Measurements from ENCODE around the gene TP53INP2. TPM values are rescaled to one million over a fixed set of nuclear protein-coding genes. Genes with fewer than 3 reads are reported as not detected.

TP53INP2 gene
- total RNA-seq, 1 experiment from 2014 or later: 20.6 TPM

GRCh38 chr20:34736106-34736735 is 32.1 kb downstream of the TP53INP2 start:
- Histone ChIP-seq H3K9me3 (ENCODE audit: control insufficient read depth, insufficient read depth, low read depth, low read length) (no peaks in the 10 kb centered on the region), H3K4me1 (ENCODE audit: control insufficient read depth, insufficient read depth, low read length) (no peaks in the 10 kb centered on the region), H3K27me3 (ENCODE audit: control insufficient read depth, insufficient read depth, low read length) (no peaks in the 10 kb centered on the region), H3K36me3 (ENCODE audit: control insufficient read depth, insufficient read depth, low read length) (no peaks in the 10 kb centered on the region), H3K27ac (ENCODE audit: low read length) (no peak overlapping the region), H3K4me3 (ENCODE audit: low read depth in 2 of 2, low read length in 2 of 2) (no peak overlapping the region)
- POLR2A ChIA-PET: no interaction called here
- no TSS peak for BruUV-seq (replicated peaks)
- TF ChIP-seq REST (IDR thresholded peaks at IDR 0.05; ENCODE audit: insufficient read depth in 1 of 2, low read depth in 2 of 2, low read length in 1 of 2) (no peak), POLR2AphosphoS5 (IDR thresholded peaks at IDR 0.05; ENCODE audit: low read depth, low read length) (no peak), TCF7L2 (IDR thresholded peaks at IDR 0.05; ENCODE audit: low read depth, low read length) (no peak), SIN3A (IDR thresholded peaks at IDR 0.05; ENCODE audit: borderline replicate concordance, insufficient read depth, low read depth, low read length) (no peak), CTCF (IDR thresholded peaks at IDR 0.05) (no peak)
- intact Hi-C loops (cut with micrococcal nuclease; ENCODE audit: unreplicated experiment): no loop called here
- DNase-seq (ENCODE audit: low read depth, low spot score) (no peak), ATAC-seq (no peak)
- in situ Hi-C loops (cut with HindIII; ENCODE audit: low pct_unique_long_range_greater_than_20kb, low sequenced_read_pairs): no loop called here
- CTCF ChIA-PET: no interaction called here

GRCh38 chr20:34743039-34743438 is 38.9 kb downstream of the TP53INP2 start:
- H3K36me3 ChIP-seq (ENCODE audit: control insufficient read depth, insufficient read depth, low read length): peaks cover 19% of the 10 kb centered on the region
- no peak overlapping the region for H3K4me3 ChIP-seq (ENCODE audit: low read depth in 2 of 2, low read length in 2 of 2)
- ChIA-PET POLR2A (no interaction called here), CTCF (interaction anchor here (0.5 kb wide), 1 partner anchor 354 kb away, joined by 7 read pairs; no protein-coding TSS in a partner anchor)
- H3K4me1 ChIP-seq (ENCODE audit: control insufficient read depth, insufficient read depth, low read length): no peaks in the 10 kb centered on the region
- BruUV-seq (replicated peaks): no TSS peak
- intact Hi-C loops (cut with micrococcal nuclease; ENCODE audit: unreplicated experiment): no loop called here
- ATAC-seq (no peak), DNase-seq (ENCODE audit: low read depth, low spot score) (no peak)
- in situ Hi-C loops (cut with HindIII; ENCODE audit: low pct_unique_long_range_greater_than_20kb, low sequenced_read_pairs): no loop called here
- no peaks in the 10 kb centered on the region for H3K27me3 ChIP-seq (ENCODE audit: control insufficient read depth, insufficient read depth, low read length)
- H3K27ac ChIP-seq (ENCODE audit: low read length): no peak overlapping the region
- TF ChIP-seq SIN3A (IDR thresholded peaks at IDR 0.05; ENCODE audit: borderline replicate concordance, insufficient read depth, low read depth, low read length) (no peak), REST (IDR thresholded peaks at IDR 0.05; ENCODE audit: insufficient read depth in 1 of 2, low read depth in 2 of 2, low read length in 1 of 2) (no peak), CTCF (IDR thresholded peaks at IDR 0.05) (no peak), TCF7L2 (IDR thresholded peaks at IDR 0.05; ENCODE audit: low read depth, low read length) (no peak), POLR2AphosphoS5 (IDR thresholded peaks at IDR 0.05; ENCODE audit: low read depth, low read length) (no peak)
- no peaks in the 10 kb centered on the region for H3K9me3 ChIP-seq (ENCODE audit: control insufficient read depth, insufficient read depth, low read depth, low read length)

All from Panc1 (cell line).